Endothelial cell (in vitro differentiated cells): ENCODE measurements around the gene F13A1. TPM values are rescaled to one million over a fixed set of nuclear protein-coding genes. Genes with fewer than 3 reads are reported as not detected.

Experiments used
- DNase-seq: peaks from one replicate; pipeline ENCODE4 v3.0.0; 2021; ENCODE audit warnings: low spot score
- H3K27ac Mint-ChIP-seq: one replicate; pipeline ENCODE4 v1.8.0; 2021; ENCODE audit warnings: mixed read lengths, inconsistent platforms; ENCODE audit not compliant: unreplicated experiment
- H3K27me3 Mint-ChIP-seq: one replicate; pipeline ENCODE4 v1.8.0; 2021; ENCODE audit warnings: mild to moderate bottlenecking, moderate library complexity, mixed read lengths, inconsistent platforms; ENCODE audit not compliant: unreplicated experiment
- H3K36me3 Mint-ChIP-seq: one replicate; pipeline ENCODE4 v1.8.0; 2021; ENCODE audit warnings: mild to moderate bottlenecking, low read depth, mixed read lengths, inconsistent platforms; ENCODE audit not compliant: unreplicated experiment
- H3K4me1 Mint-ChIP-seq: one replicate; pipeline ENCODE4 v1.8.0; 2021; ENCODE audit warnings: mild to moderate bottlenecking, mixed read lengths, inconsistent platforms; ENCODE audit not compliant: unreplicated experiment
- H3K4me3 Mint-ChIP-seq: one replicate; pipeline ENCODE4 v1.8.0; 2021; ENCODE audit warnings: mild to moderate bottlenecking, mixed read lengths, inconsistent platforms; ENCODE audit not compliant: unreplicated experiment
- H3K9me3 Mint-ChIP-seq: one replicate; pipeline ENCODE4 v1.8.0; 2021; ENCODE audit warnings: mixed read lengths, inconsistent platforms; ENCODE audit not compliant: unreplicated experiment
- CTCF ChIP-seq: fragments of 200-600 bp; sonication (generic); IDR thresholded peaks from one replicate; pipeline ENCODE4 v1.5.0; 2021; ENCODE audit warnings: antibody characterized with exemption; ENCODE audit not compliant: unreplicated experiment
- total RNA-seq: library from RNA; stranded (reverse); fragmentation: NEBNext Ultra II Directional; extraction: Animal tissue kit (Norgen Biotek cat#: 25700); gene quantifications from one replicate; pipeline ENCODE4 v1.2.1, GENCODE V29; 2021; ENCODE audit not compliant: unreplicated experiment

F13A1 gene
- total RNA-seq, 1 donor from 2014 or later, result not detected

DNA sequence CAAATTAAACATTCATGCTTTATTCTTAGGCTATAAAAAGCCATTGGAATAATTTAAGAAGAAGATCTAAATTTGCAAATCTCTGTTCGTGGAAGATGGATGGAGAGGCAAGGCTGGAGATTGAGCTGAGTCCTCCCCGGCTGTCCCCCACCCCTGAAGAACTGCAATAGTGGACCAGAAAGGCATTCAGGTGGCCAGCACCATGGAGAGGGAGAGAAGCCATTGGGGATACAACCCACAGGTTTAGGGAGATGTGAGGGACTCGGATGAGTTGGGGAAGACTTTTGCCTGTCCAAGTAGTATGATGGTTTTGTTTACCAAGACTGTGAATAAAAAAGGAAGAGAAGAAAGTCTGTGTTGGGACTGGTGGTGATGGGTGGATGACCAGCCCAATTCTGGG lies 120.8 kb downstream of the F13A1 start:
- Mint-ChIP-seq H3K9me3 (no peaks in the 10 kb centered on the region), H3K27me3 (peaks cover 2% of the 10 kb centered on the region), H3K4me1 (no peaks in the 10 kb centered on the region), H3K27ac (no peak overlapping the region), H3K36me3 (no peaks in the 10 kb centered on the region), H3K4me3 (no peak overlapping the region)
- no peak for TF ChIP-seq CTCF
- no peak for DNase-seq

GRCh38 chr6:6196762-6197161 lies 123.7 kb downstream of the F13A1 start:
- no peak for DNase-seq
- Mint-ChIP-seq H3K4me3 (no peak overlapping the region), H3K36me3 (no peaks in the 10 kb centered on the region), H3K4me1 (no peaks in the 10 kb centered on the region), H3K9me3 (no peaks in the 10 kb centered on the region), H3K27me3 (peaks cover 7% of the 10 kb centered on the region), H3K27ac (no peak overlapping the region)
- no peak for TF ChIP-seq CTCF

DNA sequence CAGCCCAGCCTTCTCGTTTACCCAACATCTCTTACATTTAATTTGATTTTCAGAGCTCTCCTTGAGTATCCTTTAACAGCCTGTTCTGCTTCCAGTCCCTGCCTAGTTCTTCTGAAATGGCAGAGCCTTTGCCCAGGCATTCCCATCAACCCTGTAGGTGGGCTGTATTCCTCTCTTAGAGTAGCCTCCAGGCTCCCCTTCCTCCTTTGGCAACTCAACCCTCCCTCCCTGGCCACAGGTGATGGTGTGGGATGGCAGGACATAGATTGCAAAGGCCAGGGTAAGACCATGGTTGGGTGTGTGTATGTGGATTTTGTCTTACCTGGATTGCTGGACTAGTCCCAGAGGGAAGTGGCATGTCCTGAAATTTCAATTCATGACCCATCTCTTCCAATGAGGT lies 125.4 kb downstream of the F13A1 start:
- Mint-ChIP-seq H3K27ac (no peak overlapping the region), H3K4me1 (no peaks in the 10 kb centered on the region), H3K4me3 (no peak overlapping the region), H3K9me3 (no peaks in the 10 kb centered on the region), H3K36me3 (no peaks in the 10 kb centered on the region), H3K27me3 (peaks cover 5% of the 10 kb centered on the region)
- no peak for TF ChIP-seq CTCF
- DNase-seq, result no peak

DNA sequence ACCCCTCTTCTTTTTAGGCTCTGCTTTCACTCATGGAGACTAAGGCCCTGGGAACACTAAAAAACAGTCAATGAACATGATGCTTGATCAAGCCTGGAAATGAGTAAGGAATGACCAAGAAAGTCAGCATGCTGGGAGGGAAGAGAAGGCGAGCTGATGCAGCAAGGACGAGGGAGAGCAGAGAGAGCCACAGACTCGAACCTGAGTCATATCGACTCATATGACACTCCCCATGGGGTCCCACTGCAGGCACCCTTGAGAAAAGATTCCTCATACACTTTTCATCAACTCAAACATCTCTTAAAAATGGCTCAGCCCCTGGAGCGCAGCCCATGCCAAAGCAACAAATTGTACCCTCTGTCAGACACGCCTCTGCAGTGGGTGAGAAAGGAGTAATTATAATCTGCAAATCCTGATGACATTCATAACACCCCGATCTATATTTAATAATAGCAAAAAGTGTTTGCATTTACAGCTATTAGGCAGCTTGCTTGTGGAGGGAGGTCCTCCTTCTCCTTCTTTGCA lies 127.2 kb downstream of the F13A1 start:
- DNase-seq, result no peak
- no peak for TF ChIP-seq CTCF
- Mint-ChIP-seq H3K27ac (no peak overlapping the region), H3K9me3 (no peaks in the 10 kb centered on the region), H3K27me3 (peaks cover 5% of the 10 kb centered on the region), H3K4me3 (no peak overlapping the region), H3K36me3 (no peaks in the 10 kb centered on the region), H3K4me1 (no peaks in the 10 kb centered on the region)

DNA sequence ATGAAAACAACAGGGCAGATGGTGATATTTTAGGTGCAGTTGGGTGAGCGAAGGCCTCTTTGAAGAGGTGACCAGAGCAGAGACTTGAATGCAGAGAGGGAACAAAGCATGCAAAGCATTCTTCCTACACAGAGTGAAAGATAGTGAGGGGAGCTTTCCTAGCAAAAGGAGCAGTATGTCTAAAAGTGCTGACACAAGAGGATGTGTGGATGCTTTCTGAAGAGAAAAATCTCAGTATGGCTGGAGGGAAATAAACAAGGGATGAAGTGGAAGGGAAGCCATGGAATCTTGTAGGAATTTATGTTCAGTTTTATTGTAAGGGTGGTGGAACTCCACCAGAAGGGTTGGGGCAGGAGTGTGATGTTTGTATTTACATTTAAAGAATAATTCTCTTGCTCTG lies 128.6 kb downstream of the F13A1 start:
- no peaks in the 10 kb centered on the region for H3K9me3 Mint-ChIP-seq
- H3K4me3 Mint-ChIP-seq, result no peak overlapping the region
- H3K27me3 Mint-ChIP-seq, result peaks cover 5% of the 10 kb centered on the region
- no peaks in the 10 kb centered on the region for H3K4me1 Mint-ChIP-seq
- H3K27ac Mint-ChIP-seq, result no peak overlapping the region
- DNase-seq, result no peak
- H3K36me3 Mint-ChIP-seq, result no peaks in the 10 kb centered on the region
- TF ChIP-seq CTCF, result no peak
